B cell (primary cell): ENCODE results near the gene SH3TC1. TPM values are rescaled to one million over a fixed set of nuclear protein-coding genes. Genes with fewer than 3 reads are reported as not detected.

Experiments used
- ATAC-seq: fragments of 200-7000 bp; cut with Tn5 transposase; one replicate; pipeline ENCODE4 v1.10.0; 2021; ENCODE audit warnings: low read depth, mild to moderate bottlenecking, moderate number of reproducible peaks, moderate library complexity
- CTCF ChIA-PET: fragments of 350-600 bp; sonication (Branson Sonifier 250); formaldehyde crosslinking; loops from one replicate; lab custom pipeline; 2021; ENCODE audit warnings: antibody characterized with exemption, inconsistent platforms; lab: Charles Lee
- POLR2A ChIA-PET: fragments of 350-600 bp; sonication (Branson Sonifier 250); formaldehyde crosslinking; loops from one replicate; lab custom pipeline; 2021; ENCODE audit warnings: antibody characterized with exemption; lab: Charles Lee
- DNase-seq: peaks from one replicate; pipeline ENCODE4 v3.0.0; 2013
- H2AFZ ChIP-seq: 2 replicates; pipeline ENCODE4 v1.6.1; 2012; ENCODE audit warnings: mild to moderate bottlenecking, low read depth, low read length; ENCODE audit not compliant: insufficient read depth, poor library complexity, severe bottlenecking
- H3K27ac ChIP-seq, 2 donors: 1 replicate in 1 of 2; 2 replicates in 1 of 2; pipeline ENCODE4 v1.5.1; 2012 to 2013; ENCODE audit warnings: low read length in 2 of 2, mild to moderate bottlenecking in 2 of 2, moderate library complexity in 1 of 2
- H3K27me3 ChIP-seq, 4 experiments: fragments of 200-600 bp in 1 of 4; sonication (generic) in 1 of 4; replicated peaks in 1 of 4; 1 replicate in 2 of 4; 2 replicates in 2 of 4; pipeline versions ENCODE4 v1.6.1 to v1.7.0; 2013 to 2016; ENCODE audit warnings: low read length in 3 of 4, mild to moderate bottlenecking in 2 of 4, mixed read lengths in 1 of 4, moderate library complexity in 1 of 4; ENCODE audit not compliant: insufficient read depth in 4 of 4, control insufficient read depth in 3 of 4; ENCODE audit errors: control extremely low read depth in 1 of 4
- H3K36me3 ChIP-seq, 2 experiments: replicated peaks in 1 of 2; 1 replicate in 1 of 2; 2 replicates in 1 of 2; pipeline versions ENCODE4 v1.6.1 to v1.7.1; 2013; ENCODE audit warnings: low read length in 1 of 2; ENCODE audit not compliant: insufficient read depth in 2 of 2, control insufficient read depth in 1 of 2; ENCODE audit errors: control extremely low read depth in 1 of 2, extremely low read depth in 1 of 2
- H3K4me1 ChIP-seq, 2 donors: fragments of 200-600 bp in 1 of 2; sonication (generic) in 1 of 2; 1 replicate in 1 of 2; 2 replicates in 1 of 2; pipeline versions ENCODE4 v1.5.1 to v1.6.1; 2013 to 2017; ENCODE audit warnings: low read length in 2 of 2; ENCODE audit not compliant: control insufficient read depth in 2 of 2, insufficient read depth in 2 of 2
- H3K4me2 ChIP-seq: replicated peaks from 2 replicates; pipeline ENCODE3; 2012; ENCODE audit warnings: mild to moderate bottlenecking, low read depth, low read length; ENCODE audit not compliant: poor library complexity, severe bottlenecking
- H3K4me3 ChIP-seq, 5 experiments: fragments of 200-600 bp in 1 of 5; sonication (generic) in 1 of 5; 1 replicate in 3 of 5; 2 replicates in 2 of 5; pipeline versions ENCODE4 v1.5.1 to v1.7.0; 2011 to 2016; ENCODE audit warnings: low read length in 4 of 5, mild to moderate bottlenecking in 4 of 5, low read depth in 2 of 5, control low read depth in 1 of 5, moderate library complexity in 1 of 5; ENCODE audit not compliant: insufficient read depth in 1 of 5; ENCODE audit errors: control extremely low read depth in 1 of 5, extremely low read depth in 1 of 5
- H3K79me2 ChIP-seq: fragments of 200-600 bp; sonication (generic); one replicate; pipeline ENCODE4 v1.6.0; 2016; ENCODE audit warnings: low read length; ENCODE audit not compliant: control insufficient read depth, insufficient read depth
- H3K9ac ChIP-seq: fragments of 200-600 bp; sonication (generic); 2 replicates; pipeline ENCODE4 v1.6.1; 2017; ENCODE audit warnings: mild to moderate bottlenecking, low read length, moderate library complexity
- H3K9me3 ChIP-seq, 3 donors: one replicate each; pipeline versions ENCODE4 v1.6.1 to v1.7.1; 2013; ENCODE audit warnings: low read length in 2 of 3; ENCODE audit not compliant: control insufficient read depth in 2 of 3, insufficient read depth in 1 of 3; ENCODE audit errors: control extremely low read depth in 1 of 3
- H4K20me1 ChIP-seq: 2 replicates; pipeline ENCODE4 v1.6.0; 2012; ENCODE audit warnings: mild to moderate bottlenecking, low read length; ENCODE audit not compliant: insufficient read depth, control insufficient read depth, poor library complexity, severe bottlenecking
- H3K27ac Mint-ChIP-seq: one replicate; pipeline ENCODE4 v1.8.0; 2021; ENCODE audit warnings: mixed read lengths
- H3K27me3 Mint-ChIP-seq: one replicate; pipeline ENCODE4 v1.8.0; 2021; ENCODE audit warnings: mixed read lengths
- H3K4me1 Mint-ChIP-seq: one replicate; pipeline ENCODE4 v1.8.0; 2021; ENCODE audit warnings: mixed read lengths
- H3K4me3 Mint-ChIP-seq: one replicate; pipeline ENCODE4 v1.8.0; 2021; ENCODE audit warnings: mixed read lengths
- H3K9me3 Mint-ChIP-seq: one replicate; pipeline ENCODE4 v1.8.0; 2022; ENCODE audit warnings: mixed read lengths; ENCODE audit not compliant: insufficient read depth
- CTCF ChIP-seq: fragments of 200-600 bp; IDR thresholded peaks from one replicate; pipeline ENCODE4 v1.8.0; 2022; ENCODE audit warnings: antibody characterized with exemption, mild to moderate bottlenecking
- EZH2 ChIP-seq: IDR thresholded peaks from 2 replicates; pipeline ENCODE4 v1.6.1; 2012; ENCODE audit warnings: borderline replicate concordance, low read depth, mild to moderate bottlenecking, moderate library complexity, low read length; ENCODE audit not compliant: insufficient read depth, poor library complexity, severe bottlenecking
- WGBS: methylation state at CpG from one replicate; pipeline ENCODE4 v1.1.5; 2013; ENCODE audit warnings: missing lambda C conversion rate; ENCODE audit not compliant: insufficient coverage; 5-methylcytosine and 5-hydroxymethylcytosine counted together
- intact Hi-C: fragments of 100-400 bp; cut with micrococcal nuclease; formaldehyde crosslinking; loops from one replicate; pipeline ENCODE4 v1.10.0; 2022
- polyA plus RNA-seq: library from polyadenylated mRNA; depleted of rRNA; stranded (reverse); fragments of >200 nt; gene quantifications from 2 replicates; pipeline ENCODE4 v1.2.3, GENCODE V29; 2012
- total RNA-seq, 2 donors: library from RNA; stranded (reverse); fragments of 120-200 nt in 1 of 2; gene quantifications; 1 replicate in 1 of 2; 2 replicates in 1 of 2; pipeline versions ENCODE4 v1.2.3 to v1.2.4, GENCODE V29; 2013 to 2022

Gene SH3TC1
- total and polyA plus RNA-seq, 2 donors (not counting 1 experiment from before 2014, with no cell fraction given), result 63.8 to 388 TPM

- H3K4me2 ChIP-seq, result no peak overlapping the region
- no peaks in the 10 kb centered on the region for H3K79me2 ChIP-seq
- intact Hi-C loops, result no loop called here
- H3K27me3 Mint-ChIP-seq, result peaks cover 5% of the 10 kb centered on the region
- H2AFZ ChIP-seq, result no peak overlapping the region
- H3K27ac Mint-ChIP-seq, result no peak overlapping the region
- ChIA-PET CTCF (no interaction called here), POLR2A (no interaction called here)
- H3K4me3 ChIP-seq, result no peak overlapping the region
- WGBS, result 89% methylated on average over 6 of the region's 11 CpGs
- no peak overlapping the region for H3K9ac ChIP-seq
- ATAC-seq (no peak), DNase-seq (no peak)
- no peak overlapping the region for H3K27ac ChIP-seq
- no peaks in the 10 kb centered on the region for H3K9me3 Mint-ChIP-seq
- H3K4me1 ChIP-seq, result no peaks in the 10 kb centered on the region
- H4K20me1 ChIP-seq, result no peaks in the 10 kb centered on the region
- no peak for TF ChIP-seq EZH2
- no peak for TF ChIP-seq CTCF
- no peaks in the 10 kb centered on the region for H3K9me3 ChIP-seq
- no peaks in the 10 kb centered on the region for H3K27me3 ChIP-seq
- no peak overlapping the region for H3K4me3 Mint-ChIP-seq
- no peaks in the 10 kb centered on the region for H3K36me3 ChIP-seq
- H3K4me1 Mint-ChIP-seq, result no peaks in the 10 kb centered on the region
Measured at GRCh38 chr4:8277356-8278008, 78.4 kb downstream of the SH3TC1 start.

GRCh38 chr4:8278009-8278395 is 78.9 kb downstream of the SH3TC1 start:
- Histone ChIP-seq H3K36me3 (no peaks in the 10 kb centered on the region), H3K4me3 (no peak overlapping the region), H3K27me3 (no peaks in the 10 kb centered on the region), H4K20me1 (no peaks in the 10 kb centered on the region), H3K4me1 (no peaks in the 10 kb centered on the region), H2AFZ (no peak overlapping the region), H3K9ac (no peak overlapping the region), H3K27ac (no peak overlapping the region), H3K4me2 (no peak overlapping the region), H3K79me2 (no peaks in the 10 kb centered on the region), H3K9me3 (no peaks in the 10 kb centered on the region)
- POLR2A ChIA-PET, result no interaction called here
- ATAC-seq (no peak), DNase-seq (no peak)
- Mint-ChIP-seq H3K27ac (no peak overlapping the region), H3K27me3 (peaks cover 4% of the 10 kb centered on the region), H3K9me3 (no peaks in the 10 kb centered on the region), H3K4me3 (no peak overlapping the region), H3K4me1 (no peaks in the 10 kb centered on the region)
- WGBS, result 71% methylated on average over 6 of the region's 6 CpGs
- intact Hi-C loops, result no loop called here
- CTCF ChIA-PET, result no interaction called here
- no peak for TF ChIP-seq EZH2
- TF ChIP-seq CTCF, result no peak
